Mucosa of stomach (tissue), 1 donor: ENCODE data around the gene KANSL2.
"Not testable (repeated sequence)": the region's sequence is repeated elsewhere in the genome, so short reads cannot be mapped to it uniquely, and the experiment has no call there.

Experiments
- H3K27me3 ChIP-seq: one replicate; pipeline ENCODE4 v1.7.0; 2013; ENCODE audit warnings: mild to moderate bottlenecking, low read length; ENCODE audit not compliant: control insufficient read depth, insufficient read depth
- H3K36me3 ChIP-seq: one replicate; pipeline ENCODE4 v1.7.0; 2013; ENCODE audit warnings: low read length; ENCODE audit not compliant: control insufficient read depth, insufficient read depth
- H3K4me1 ChIP-seq: one replicate; pipeline ENCODE4 v1.7.0; 2013; ENCODE audit warnings: mild to moderate bottlenecking, low read length; ENCODE audit not compliant: control insufficient read depth, insufficient read depth
- H3K4me3 ChIP-seq: one replicate; pipeline ENCODE4 v1.7.0; 2013; ENCODE audit warnings: low read length
- H3K9ac ChIP-seq: one replicate; pipeline ENCODE4 v1.7.0; 2013; ENCODE audit warnings: mild to moderate bottlenecking, low read length, moderate library complexity
- H3K9me3 ChIP-seq: one replicate; pipeline ENCODE4 v1.7.0; 2013; ENCODE audit warnings: mild to moderate bottlenecking, low read length, moderate library complexity; ENCODE audit not compliant: control insufficient read depth
- donor health status: Pancreatic carcinoma.

Gene KANSL2

GRCh38 chr12:48640428-48640827, 41.6 kb downstream of the KANSL2 start:
- no peaks in the 10 kb centered on the region for H3K27me3 ChIP-seq
- H3K9ac ChIP-seq: no peak overlapping the region
- no peak overlapping the region for H3K4me3 ChIP-seq
- no peaks in the 10 kb centered on the region for H3K36me3 ChIP-seq
- no peaks in the 10 kb centered on the region for H3K9me3 ChIP-seq
- H3K4me1 ChIP-seq: no peaks in the 10 kb centered on the region

- H3K4me3 ChIP-seq: no peak overlapping the region
- H3K9ac ChIP-seq: no peak overlapping the region
- H3K36me3 ChIP-seq: no peaks in the 10 kb centered on the region
- H3K4me1 ChIP-seq: no peaks in the 10 kb centered on the region
- no peaks in the 10 kb centered on the region for H3K9me3 ChIP-seq
- peaks cover 10% of the 10 kb centered on the region for H3K27me3 ChIP-seq
Measured at GRCh38 chr12:48631071-48631470, 51.0 kb downstream of the KANSL2 start.

GRCh38 chr12:48630346-48630745, 51.7 kb downstream of the KANSL2 start:
- Histone ChIP-seq H3K9ac (no peak overlapping the region), H3K4me3 (no peak overlapping the region), H3K36me3 (no peaks in the 10 kb centered on the region), H3K27me3 (peaks cover 10% of the 10 kb centered on the region), H3K4me1 (no peaks in the 10 kb centered on the region), H3K9me3 (no peaks in the 10 kb centered on the region)

GRCh38 chr12:48629541-48629940, 52.5 kb downstream of the KANSL2 start:
- Histone ChIP-seq H3K9ac (no peak overlapping the region), H3K27me3 (peaks cover 10% of the 10 kb centered on the region), H3K4me3 (no peak overlapping the region), H3K9me3 (no peaks in the 10 kb centered on the region), H3K36me3 (no peaks in the 10 kb centered on the region), H3K4me1 (no peaks in the 10 kb centered on the region)

GRCh38 chr12:48627556-48627955, 54.5 kb downstream of the KANSL2 start:
- Histone ChIP-seq H3K27me3 (peaks cover 10% of the 10 kb centered on the region), H3K36me3 (no peaks in the 10 kb centered on the region), H3K9me3 (no peaks in the 10 kb centered on the region), H3K4me1 (no peaks in the 10 kb centered on the region), H3K4me3 (no peak overlapping the region), H3K9ac (no peak overlapping the region)

- H3K4me3 ChIP-seq, H3K9ac ChIP-seq, H3K4me1 ChIP-seq, H3K9me3 ChIP-seq, H3K27me3 ChIP-seq, H3K36me3 ChIP-seq: not testable (repeated sequence)
Measured at GRCh38 chr12:48622997-48623396, 59.0 kb downstream of the KANSL2 start.

GRCh38 chr12:48618541-48618940, 63.5 kb downstream of the KANSL2 start:
- Histone ChIP-seq H3K36me3 (no peaks in the 10 kb centered on the region), H3K9me3 (no peaks in the 10 kb centered on the region), H3K27me3 (no peaks in the 10 kb centered on the region), H3K4me1 (no peaks in the 10 kb centered on the region), H3K4me3 (no peak overlapping the region), H3K9ac (no peak overlapping the region)

- no peaks in the 10 kb centered on the region for H3K4me1 ChIP-seq
- H3K27me3 ChIP-seq: no peaks in the 10 kb centered on the region
Measured at GRCh38 chr12:48615681-48616080, 66.4 kb downstream of the KANSL2 start.

GRCh38 chr12:48613321-48613720, 68.7 kb downstream of the KANSL2 start:
- Histone ChIP-seq H3K9ac (no peak overlapping the region), H3K4me3 (no peak overlapping the region), H3K9me3 (no peaks in the 10 kb centered on the region), H3K36me3 (no peaks in the 10 kb centered on the region), H3K27me3 (no peaks in the 10 kb centered on the region), H3K4me1 (no peaks in the 10 kb centered on the region)

More at GRCh38 chr12:48615681-48616080, 66.4 kb downstream of the KANSL2 start:
- H3K4me3 ChIP-seq: no peak overlapping the region
- no peaks in the 10 kb centered on the region for H3K9me3 ChIP-seq
- no peak overlapping the region for H3K9ac ChIP-seq
- H3K36me3 ChIP-seq: no peaks in the 10 kb centered on the region
